Upper lobe of left lung (tissue), 4 donors: ENCODE measurements around the gene MAPK13.

ENCODE experiments used
- EP300 ChIP-seq, 4 donors: sonication (generic); formaldehyde crosslinking; IDR thresholded peaks; one replicate each; pipeline ENCODE4 v1.5.1; 2017; ENCODE audit warnings: antibody characterized with exemption in 4 of 4, control low read depth in 2 of 4
- POLR2A ChIP-seq, 4 donors: fragments of 450-650 bp; IDR thresholded peaks; one replicate each; pipeline ENCODE4 v1.5.1; 2016 to 2017; ENCODE audit warnings: antibody characterized with exemption in 4 of 4, mild to moderate bottlenecking in 2 of 4
- POLR2AphosphoS5 ChIP-seq, 2 donors: sonication (generic); formaldehyde crosslinking; IDR thresholded peaks; one replicate each; pipeline ENCODE4 v1.5.1; 2017; ENCODE audit warnings: antibody characterized with exemption in 2 of 2
- TF ChIP-seq, protein P1 (sequence below), 6 experiments: fragments of 450-650 bp in 4 of 6; fragments of 200-600 bp in 2 of 6; sonication (generic) in 2 of 6; IDR thresholded peaks; one replicate each; pipeline ENCODE4 v1.5.1; 2016 to 2019; ENCODE audit warnings: antibody characterized with exemption in 6 of 6

DNA sequence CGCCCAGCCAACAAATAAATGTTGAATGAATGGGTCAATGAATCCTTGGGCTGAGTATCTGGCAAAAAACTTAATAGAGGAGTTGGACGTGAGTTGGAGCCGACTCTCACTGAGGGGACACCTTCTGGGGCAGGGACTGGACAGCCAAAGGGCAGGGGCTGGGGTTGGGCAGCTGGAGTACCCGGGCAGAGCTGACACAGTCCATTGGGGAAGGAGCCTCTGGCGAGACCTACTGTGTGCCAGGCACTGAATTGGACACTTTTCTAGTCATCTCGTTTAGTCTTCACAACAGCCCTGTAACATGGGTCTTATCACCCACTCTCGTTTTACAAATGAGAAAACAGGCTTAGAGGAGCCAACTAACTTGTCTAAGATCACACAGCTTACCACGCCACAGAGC, 4.7 kb upstream of the MAPK13 start:
- TF ChIP-seq, protein P1, sequence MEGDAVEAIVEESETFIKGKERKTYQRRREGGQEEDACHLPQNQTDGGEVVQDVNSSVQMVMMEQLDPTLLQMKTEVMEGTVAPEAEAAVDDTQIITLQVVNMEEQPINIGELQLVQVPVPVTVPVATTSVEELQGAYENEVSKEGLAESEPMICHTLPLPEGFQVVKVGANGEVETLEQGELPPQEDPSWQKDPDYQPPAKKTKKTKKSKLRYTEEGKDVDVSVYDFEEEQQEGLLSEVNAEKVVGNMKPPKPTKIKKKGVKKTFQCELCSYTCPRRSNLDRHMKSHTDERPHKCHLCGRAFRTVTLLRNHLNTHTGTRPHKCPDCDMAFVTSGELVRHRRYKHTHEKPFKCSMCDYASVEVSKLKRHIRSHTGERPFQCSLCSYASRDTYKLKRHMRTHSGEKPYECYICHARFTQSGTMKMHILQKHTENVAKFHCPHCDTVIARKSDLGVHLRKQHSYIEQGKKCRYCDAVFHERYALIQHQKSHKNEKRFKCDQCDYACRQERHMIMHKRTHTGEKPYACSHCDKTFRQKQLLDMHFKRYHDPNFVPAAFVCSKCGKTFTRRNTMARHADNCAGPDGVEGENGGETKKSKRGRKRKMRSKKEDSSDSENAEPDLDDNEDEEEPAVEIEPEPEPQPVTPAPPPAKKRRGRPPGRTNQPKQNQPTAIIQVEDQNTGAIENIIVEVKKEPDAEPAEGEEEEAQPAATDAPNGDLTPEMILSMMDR (IDR thresholded peaks at IDR 0.05): no peak
- TF ChIP-seq POLR2A (IDR thresholded peaks at IDR 0.05) (no peak), EP300 (IDR thresholded peaks at IDR 0.05) (no peak), POLR2AphosphoS5 (IDR thresholded peaks at IDR 0.05) (no peak)
